Caco-2 (cell line): ENCODE data around the gene CLSTN1. TPM values are rescaled to one million over a fixed set of nuclear protein-coding genes. Genes with fewer than 3 reads are reported as not detected.
"Not testable (repeated sequence)": the region's sequence is repeated elsewhere in the genome, so short reads cannot be mapped to it uniquely, and the experiment has no call there.

Source experiments
- BruUV-seq: library from RNA; stranded (reverse); fragments of 400-500 nt; replicated peaks from 2 replicates; lab custom pipeline; 2021; lab: Mats Ljungman, UMichigan
- CTCF ChIA-PET: fragments of 300-600 bp; sonication (Branson Sonifier 250); formaldehyde crosslinking; loops from one replicate; lab custom pipeline; 2022; ENCODE audit warnings: antibody characterized with exemption; lab: Charles Lee
- POLR2A ChIA-PET: fragments of 300-600 bp; sonication (Branson Sonifier 250); formaldehyde crosslinking; loops from one replicate; lab custom pipeline; 2022; ENCODE audit warnings: antibody characterized with exemption; lab: Charles Lee
- DNase-seq, 2 experiments: peaks; one replicate each; pipeline versions ENCODE4 v3.0.0 to v3.0.0-alpha.2; 2020 to 2022
- H3K27me3 ChIP-seq: replicated peaks from 2 replicates; pipeline ENCODE4 v1.6.0; 2011; ENCODE audit warnings: low read length; ENCODE audit not compliant: control insufficient read depth, insufficient read depth
- H3K36me3 ChIP-seq: 2 replicates; pipeline ENCODE4 v1.5.1; 2011; ENCODE audit warnings: low read length; ENCODE audit not compliant: control insufficient read depth, insufficient read depth
- H3K4me1 ChIP-seq: fragments of 250-450 bp; sonication (Bioruptor Pico); 2 replicates; pipeline ENCODE4 v1.5.1; 2020; ENCODE audit warnings: mild to moderate bottlenecking
- H3K4me3 ChIP-seq: 2 replicates; pipeline ENCODE4 v1.5.1; 2011; ENCODE audit warnings: low read depth, mild to moderate bottlenecking, control low read depth, low read length
- H3K9me3 ChIP-seq: fragments of 250-450 bp; sonication (Bioruptor Pico); 2 replicates; pipeline ENCODE4 v1.5.1; 2020; ENCODE audit warnings: mild to moderate bottlenecking, moderate library complexity
- H3K27ac Mint-ChIP-seq: one replicate; pipeline ENCODE4 v1.8.0; 2022; ENCODE audit warnings: mixed read lengths; ENCODE audit not compliant: unreplicated experiment
- H3K27me3 Mint-ChIP-seq: one replicate; pipeline ENCODE4 v1.8.0; 2022; ENCODE audit warnings: mixed read lengths; ENCODE audit not compliant: insufficient read depth, unreplicated experiment
- H3K36me3 Mint-ChIP-seq: one replicate; pipeline ENCODE4 v1.8.0; 2022; ENCODE audit warnings: mild to moderate bottlenecking, mixed read lengths; ENCODE audit not compliant: insufficient read depth, unreplicated experiment
- H3K4me1 Mint-ChIP-seq: one replicate; pipeline ENCODE4 v1.8.0; 2022; ENCODE audit warnings: low read depth, mixed read lengths; ENCODE audit not compliant: unreplicated experiment
- H3K4me3 Mint-ChIP-seq: one replicate; pipeline ENCODE4 v1.8.0; 2022; ENCODE audit warnings: mild to moderate bottlenecking, moderate library complexity, mixed read lengths; ENCODE audit not compliant: unreplicated experiment
- H3K9me3 Mint-ChIP-seq: one replicate; pipeline ENCODE4 v1.8.0; 2022; ENCODE audit warnings: mixed read lengths; ENCODE audit not compliant: unreplicated experiment
- CTCF ChIP-seq, 2 experiments: fragments of 200-600 bp in 1 of 2; IDR thresholded peaks; 1 replicate in 1 of 2; 2 replicates in 1 of 2; pipeline versions ENCODE4 v1.5.1 to v1.8.0; 2011 to 2022; ENCODE audit warnings: antibody characterized with exemption in 1 of 2, control low read depth in 1 of 2, inconsistent platforms in 1 of 2, low read depth in 1 of 2, low read length in 1 of 2, mild to moderate bottlenecking in 1 of 2, moderate library complexity in 1 of 2; ENCODE audit not compliant: insufficient read depth in 1 of 2, severe bottlenecking in 1 of 2, unreplicated experiment in 1 of 2
- intact Hi-C: fragments of 100-400 bp; cut with micrococcal nuclease; formaldehyde crosslinking; loops from one replicate; pipeline ENCODE4 v1.10.0; 2022; ENCODE audit not compliant: unreplicated experiment
- total RNA-seq: library from RNA; stranded (reverse); gene quantifications from 2 replicates; pipeline ENCODE4 v1.2.3, GENCODE V29; 2022

CLSTN1 gene
- total RNA-seq, 1 experiment from 2014 or later, result 102 TPM

GRCh38 chr1:9808459-9808858 lies 15.3 kb downstream of the CLSTN1 start:
- H3K4me1 ChIP-seq, result peaks cover 7% of the 10 kb centered on the region; the same call in 1 of the 2 replicates
- CTCF ChIA-PET, result interaction anchor here (0.7 kb wide), 1 partner anchor 8 kb away, joined by 3 read pairs; no protein-coding TSS in a partner anchor
- TF ChIP-seq CTCF (IDR thresholded peaks at IDR 0.05; ENCODE audit: insufficient read depth in 1 of 2, low read depth in 1 of 2, low read length in 1 of 2, severe bottlenecking in 1 of 2, unreplicated experiment in 1 of 2), result no peak
- no peaks in the 10 kb centered on the region for H3K27me3 Mint-ChIP-seq
- no peak for DNase-seq
- H3K36me3 Mint-ChIP-seq, result peaks cover 6% of the 10 kb centered on the region
- no peaks in the 10 kb centered on the region for H3K9me3 ChIP-seq
- no TSS peak for BruUV-seq
- peaks cover 6% of the 10 kb centered on the region for H3K4me1 Mint-ChIP-seq
- intact Hi-C loops, result no loop called here
- H3K36me3 ChIP-seq, result no peaks in the 10 kb centered on the region
- POLR2A ChIA-PET, result no interaction called here
- H3K4me3 ChIP-seq, result no peak overlapping the region
- no peaks in the 10 kb centered on the region for H3K9me3 Mint-ChIP-seq
- H3K4me3 Mint-ChIP-seq, result no peak overlapping the region
- no peak overlapping the region for H3K27ac Mint-ChIP-seq
- no peaks in the 10 kb centered on the region for H3K27me3 ChIP-seq

GRCh38 chr1:9807541-9807940 lies 16.2 kb downstream of the CLSTN1 start:
- Histone ChIP-seq H3K27me3 (no peaks in the 10 kb centered on the region), H3K36me3 (no peaks in the 10 kb centered on the region), H3K4me3 (no peak overlapping the region), H3K9me3 (no peaks in the 10 kb centered on the region), H3K4me1 (peaks cover 7% of the 10 kb centered on the region; the same call in 1 of the 2 replicates)
- peaks cover 6% of the 10 kb centered on the region for H3K36me3 Mint-ChIP-seq
- H3K4me3 Mint-ChIP-seq, result no peak overlapping the region
- H3K4me1 Mint-ChIP-seq, result peaks cover 6% of the 10 kb centered on the region
- no peaks in the 10 kb centered on the region for H3K9me3 Mint-ChIP-seq
- DNase-seq, result no peak
- intact Hi-C loops, result no loop called here
- H3K27ac Mint-ChIP-seq, result no peak overlapping the region
- ChIA-PET POLR2A (no interaction called here), CTCF (no interaction called here)
- no peaks in the 10 kb centered on the region for H3K27me3 Mint-ChIP-seq
- no TSS peak for BruUV-seq
- TF ChIP-seq CTCF (IDR thresholded peaks at IDR 0.05; ENCODE audit: insufficient read depth in 1 of 2, low read depth in 1 of 2, low read length in 1 of 2, severe bottlenecking in 1 of 2, unreplicated experiment in 1 of 2), result no peak

- H3K9me3 Mint-ChIP-seq, CTCF ChIA-PET, H3K4me3 Mint-ChIP-seq, H3K27ac Mint-ChIP-seq, H3K9me3 ChIP-seq, POLR2A ChIA-PET, H3K27me3 ChIP-seq, H3K36me3 Mint-ChIP-seq, H3K4me3 ChIP-seq, H3K4me1 Mint-ChIP-seq, BruUV-seq, H3K4me1 ChIP-seq, DNase-seq, intact Hi-C loops, H3K36me3 ChIP-seq, H3K27me3 Mint-ChIP-seq: not testable (repeated sequence)
Measured at GRCh38 chr1:9805972-9806371, 17.8 kb downstream of the CLSTN1 start.
